Activated CD8-positive, alpha-beta T cell treated with anti-CD3 and anti-CD28 coated beads for 36 hours (primary cell): Measurements from ENCODE around the gene ICE1. TPM values are rescaled to one million over a fixed set of nuclear protein-coding genes. Genes with fewer than 3 reads are reported as not detected.

Source experiments
- ATAC-seq: fragments of 200-7000 bp; cut with Tn5 transposase; one replicate; pipeline ENCODE4 v1.10.0; 2021; ENCODE audit warnings: mild to moderate bottlenecking, moderate library complexity
- CTCF ChIA-PET: fragments of 350-600 bp; sonication (Branson Sonifier 250); formaldehyde crosslinking; loops from one replicate; lab custom pipeline; 2021; ENCODE audit warnings: antibody characterized with exemption; lab: Charles Lee
- POLR2A ChIA-PET: fragments of 350-600 bp; sonication (Branson Sonifier 250); formaldehyde crosslinking; loops from one replicate; lab custom pipeline; 2021; ENCODE audit warnings: antibody characterized with exemption; lab: Charles Lee
- DNase-seq: peaks from one replicate; pipeline ENCODE4 v3.0.0-alpha.2; 2020
- H3K27ac Mint-ChIP-seq: one replicate; pipeline ENCODE4 v1.8.0; 2021; ENCODE audit warnings: mild to moderate bottlenecking, mixed read lengths
- H3K27me3 Mint-ChIP-seq: one replicate; pipeline ENCODE4 v1.8.0; 2021; ENCODE audit warnings: mixed read lengths
- H3K36me3 Mint-ChIP-seq: one replicate; pipeline ENCODE4 v1.8.0; 2021; ENCODE audit warnings: low read depth, mixed read lengths
- H3K4me1 Mint-ChIP-seq: one replicate; pipeline ENCODE4 v1.8.0; 2021; ENCODE audit warnings: low read depth, mixed read lengths
- H3K4me3 Mint-ChIP-seq: one replicate; pipeline ENCODE4 v1.8.0; 2021; ENCODE audit warnings: mild to moderate bottlenecking, moderate library complexity, mixed read lengths
- H3K9me3 Mint-ChIP-seq: one replicate; pipeline ENCODE4 v1.8.0; 2021; ENCODE audit warnings: mixed read lengths
- CTCF ChIP-seq: fragments of 200-600 bp; IDR thresholded peaks from one replicate; pipeline ENCODE4 v1.8.0; 2022; ENCODE audit warnings: antibody characterized with exemption, mild to moderate bottlenecking
- intact Hi-C: fragments of 100-400 bp; cut with micrococcal nuclease; formaldehyde crosslinking; loops from one replicate; pipeline ENCODE4 v1.10.0; 2022
- total RNA-seq, 2 experiments: library from RNA; stranded (reverse); gene quantifications; one replicate each; pipeline ENCODE4 v1.2.3, GENCODE V29; 2021

Gene ICE1
- total RNA-seq, 2 experiments from 2014 or later: 29.0 to 29.5 TPM

GRCh38 chr5:5531371-5531770, 108.9 kb downstream of the ICE1 start:
- H3K36me3 Mint-ChIP-seq: peaks cover 1% of the 10 kb centered on the region
- H3K9me3 Mint-ChIP-seq: peaks cover 2% of the 10 kb centered on the region
- H3K27me3 Mint-ChIP-seq: peaks cover 13% of the 10 kb centered on the region
- ChIA-PET CTCF (no interaction called here), POLR2A (interaction anchor here (0.8 kb wide), 1 partner anchor 347 kb away, joined by 4 read pairs; no protein-coding TSS in a partner anchor)
- no peak overlapping the region for H3K27ac Mint-ChIP-seq
- DNase-seq: no peak
- no peak overlapping the region for H3K4me3 Mint-ChIP-seq
- H3K4me1 Mint-ChIP-seq: no peaks in the 10 kb centered on the region
- no peak for TF ChIP-seq CTCF
- intact Hi-C loops: no loop called here
- no peak for ATAC-seq

- intact Hi-C loops: no loop called here
- no peak for TF ChIP-seq CTCF
- POLR2A ChIA-PET: interaction anchor here (0.8 kb wide), 1 partner anchor 346 kb away, joined by 4 read pairs; no protein-coding TSS in a partner anchor
Measured at GRCh38 chr5:5532306-5533076, 110.0 kb downstream of the ICE1 start.

GRCh38 chr5:5533927-5534326, 111.5 kb downstream of the ICE1 start:
- Mint-ChIP-seq H3K4me1 (no peaks in the 10 kb centered on the region), H3K36me3 (no peaks in the 10 kb centered on the region), H3K9me3 (peaks cover under 1% of the 10 kb centered on the region), H3K4me3 (no peak overlapping the region), H3K27me3 (peaks cover 18% of the 10 kb centered on the region), H3K27ac (no peak overlapping the region)
- ChIA-PET CTCF (no interaction called here), POLR2A (no interaction called here)
- TF ChIP-seq CTCF: no peak
- no peak for DNase-seq
- no peak for ATAC-seq
- intact Hi-C loops: no loop called here

More at GRCh38 chr5:5532306-5533076, 110.0 kb downstream of the ICE1 start:
- CTCF ChIA-PET: no interaction called here
- H3K4me1 Mint-ChIP-seq: no peaks in the 10 kb centered on the region
- DNase-seq (no peak), ATAC-seq (no peak)
- H3K36me3 Mint-ChIP-seq: no peaks in the 10 kb centered on the region
- no peak overlapping the region for H3K27ac Mint-ChIP-seq
- peaks cover 16% of the 10 kb centered on the region for H3K27me3 Mint-ChIP-seq
- peaks cover 2% of the 10 kb centered on the region for H3K9me3 Mint-ChIP-seq
- no peak overlapping the region for H3K4me3 Mint-ChIP-seq

GRCh38 chr5:5534333-5534732, 111.9 kb downstream of the ICE1 start:
- H3K9me3 Mint-ChIP-seq: no peaks in the 10 kb centered on the region
- no peaks in the 10 kb centered on the region for H3K36me3 Mint-ChIP-seq
- H3K4me3 Mint-ChIP-seq: no peak overlapping the region
- POLR2A ChIA-PET: no interaction called here
- ATAC-seq (no peak), DNase-seq (no peak)
- intact Hi-C loops: no loop called here
- CTCF ChIA-PET: no interaction called here
- TF ChIP-seq CTCF: no peak
- H3K4me1 Mint-ChIP-seq: no peaks in the 10 kb centered on the region
- no peak overlapping the region for H3K27ac Mint-ChIP-seq
- H3K27me3 Mint-ChIP-seq: peaks cover 18% of the 10 kb centered on the region

- TF ChIP-seq CTCF: no peak
- Mint-ChIP-seq H3K9me3 (no peaks in the 10 kb centered on the region), H3K27me3 (peaks cover 21% of the 10 kb centered on the region), H3K4me1 (no peaks in the 10 kb centered on the region), H3K4me3 (no peak overlapping the region), H3K36me3 (no peaks in the 10 kb centered on the region), H3K27ac (no peak overlapping the region)
- DNase-seq (no peak), ATAC-seq (no peak)
- ChIA-PET CTCF (no interaction called here), POLR2A (no interaction called here)
- intact Hi-C loops: no loop called here
Measured at GRCh38 chr5:5536871-5537270, 114.4 kb downstream of the ICE1 start.
